OCI-LY3 (cell line): ENCODE data around the gene BIRC5.

ENCODE experiments used
- EZH2phosphoT487 ChIP-seq: fragments of 200-600 bp; shearing (Covaris generic); IDR thresholded peaks from 2 replicates; pipeline ENCODE4 v1.6.1; 2018; ENCODE audit warnings: antibody characterized with exemption, mixed run types, low read depth
- TF ChIP-seq, protein P1 (sequence below): fragments of 200-600, 300-600 bp; sonication (generic); IDR thresholded peaks from 2 replicates; pipeline ENCODE4 v1.5.1; 2014; ENCODE audit warnings: antibody characterized with exemption, low read length, low read depth

GRCh38 chr17:78265121-78265520, 51.1 kb downstream of the BIRC5 start:
- TF ChIP-seq, protein P1, sequence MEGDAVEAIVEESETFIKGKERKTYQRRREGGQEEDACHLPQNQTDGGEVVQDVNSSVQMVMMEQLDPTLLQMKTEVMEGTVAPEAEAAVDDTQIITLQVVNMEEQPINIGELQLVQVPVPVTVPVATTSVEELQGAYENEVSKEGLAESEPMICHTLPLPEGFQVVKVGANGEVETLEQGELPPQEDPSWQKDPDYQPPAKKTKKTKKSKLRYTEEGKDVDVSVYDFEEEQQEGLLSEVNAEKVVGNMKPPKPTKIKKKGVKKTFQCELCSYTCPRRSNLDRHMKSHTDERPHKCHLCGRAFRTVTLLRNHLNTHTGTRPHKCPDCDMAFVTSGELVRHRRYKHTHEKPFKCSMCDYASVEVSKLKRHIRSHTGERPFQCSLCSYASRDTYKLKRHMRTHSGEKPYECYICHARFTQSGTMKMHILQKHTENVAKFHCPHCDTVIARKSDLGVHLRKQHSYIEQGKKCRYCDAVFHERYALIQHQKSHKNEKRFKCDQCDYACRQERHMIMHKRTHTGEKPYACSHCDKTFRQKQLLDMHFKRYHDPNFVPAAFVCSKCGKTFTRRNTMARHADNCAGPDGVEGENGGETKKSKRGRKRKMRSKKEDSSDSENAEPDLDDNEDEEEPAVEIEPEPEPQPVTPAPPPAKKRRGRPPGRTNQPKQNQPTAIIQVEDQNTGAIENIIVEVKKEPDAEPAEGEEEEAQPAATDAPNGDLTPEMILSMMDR: no peak
- TF ChIP-seq EZH2phosphoT487: no peak
